A549 (cell line): ENCODE data around the gene CAMKK2. TPM values are rescaled to one million over a fixed set of nuclear protein-coding genes. Genes with fewer than 3 reads are reported as not detected.

Experiments
- ATAC-seq, 2 experiments: fragments of 200-7000 bp in 1 of 2; fragments of >200 bp in 1 of 2; cut with Nextera tagmentation in 1 of 2; cut with Tn5 transposase in 1 of 2; 3 replicates each; pipeline versions ENCODE4 v1.8.0 to v1.9.1; 2018 to 2020; ENCODE audit warnings: mild to moderate bottlenecking in 1 of 2, moderate library complexity in 1 of 2
- CTCF ChIA-PET: fragments of 300-600 bp; sonication (Branson Sonifier 250); formaldehyde crosslinking; extraction: SDS; loops from one replicate; lab custom pipeline; 2021; ENCODE audit warnings: antibody characterized with exemption, inconsistent platforms; lab: Yijun Ruan, JAX
- POLR2A ChIA-PET: fragments of 350-600 bp; formaldehyde crosslinking; extraction: SDS; loops from one replicate; lab custom pipeline; 2021; ENCODE audit warnings: antibody characterized with exemption, inconsistent platforms; lab: Yijun Ruan, JAX
- DNase-seq, 2 experiments: peaks; one replicate each; pipeline versions ENCODE4 v3.0.0 to v3.0.0-alpha.2; 2011 to 2016; ENCODE audit warnings: low read depth in 1 of 2, low spot score in 1 of 2
- FAIRE-seq: peaks from 2 replicates; lab custom pipeline; 2011; peaks lifted over from hg19 to GRCh38; lab: Jason Lieb, UNC
- H3K27ac ChIP-seq, 2 experiments: fragments of >200 bp; sonication (Bioruptor Twin); formaldehyde crosslinking; 3 replicates each; pipeline ENCODE4 v1.5.1; 2016 to 2017
- H3K4me1 ChIP-seq: fragments of >200 bp; sonication (Bioruptor Twin); formaldehyde crosslinking; 3 replicates; pipeline ENCODE4 v1.6.1; 2016
- H3K4me2 ChIP-seq: fragments of >200 bp; sonication (Bioruptor Twin); formaldehyde crosslinking; 3 replicates; pipeline ENCODE4 v1.6.1; 2016
- H3K4me3 ChIP-seq: fragments of >200 bp; sonication (Bioruptor Twin); formaldehyde crosslinking; 3 replicates; pipeline ENCODE4 v1.5.1; 2016
- H3K9me3 ChIP-seq: fragments of >200 bp; sonication (Bioruptor Twin); formaldehyde crosslinking; 3 replicates; pipeline ENCODE4 v1.6.1; 2016
- BHLHE40 ChIP-seq: IDR thresholded peaks from 2 replicates; pipeline ENCODE4 v1.6.1; 2012; ENCODE audit warnings: low read depth, low read length, inconsistent platforms
- CBX2 ChIP-seq: fragments of 200-600 bp; sonication (generic); IDR thresholded peaks from 2 replicates; pipeline ENCODE4 v1.6.1; 2016; ENCODE audit warnings: low read depth, mild to moderate bottlenecking, borderline replicate concordance
- CBX8 ChIP-seq: fragments of 200-600 bp; sonication (generic); IDR thresholded peaks from 2 replicates; pipeline ENCODE4 v1.6.1; 2016
- CEBPB ChIP-seq, 2 experiments: fragments of >200 bp in 1 of 2; sonication (Bioruptor Twin) in 1 of 2; formaldehyde crosslinking in 1 of 2; IDR thresholded peaks; 2 replicates each; pipeline ENCODE4 v1.6.1; 2012 to 2016
- CHD2 ChIP-seq: fragments of 150-350 bp; IDR thresholded peaks from 2 replicates; pipeline ENCODE4 v1.6.1; 2014; ENCODE audit warnings: low read length; ENCODE audit not compliant: partially characterized antibody
- CTCF ChIP-seq: fragments of >200 bp; sonication (Bioruptor Twin); formaldehyde crosslinking; IDR thresholded peaks from 3 replicates; pipeline ENCODE4 v1.5.1; 2016
- E2F6 ChIP-seq: IDR thresholded peaks from 2 replicates; pipeline ENCODE4 v1.6.1; 2012; ENCODE audit warnings: low read depth, borderline replicate concordance
- EHMT2 ChIP-seq: fragments of 200-600 bp; sonication (generic); IDR thresholded peaks from 2 replicates; pipeline ENCODE4 v1.6.1; 2016; ENCODE audit warnings: antibody characterized with exemption, low read depth, mild to moderate bottlenecking, moderate library complexity
- EP300 ChIP-seq, 2 experiments: fragments of >200 bp; sonication (Bioruptor Twin); formaldehyde crosslinking; IDR thresholded peaks; 2 replicates in 1 of 2; 3 replicates in 1 of 2; pipeline ENCODE4 v1.6.1; 2016 to 2017
- FOXS1 ChIP-seq: fragments of 250-450 bp; sonication (Bioruptor Pico); IDR thresholded peaks from 2 replicates; pipeline ENCODE4 v1.5.0; 2020; ENCODE audit warnings: mild to moderate bottlenecking, moderate library complexity
- GATA3 ChIP-seq: IDR thresholded peaks from 2 replicates; pipeline ENCODE4 v1.6.1; 2012; ENCODE audit warnings: borderline replicate concordance
- HDAC2 ChIP-seq: fragments of 200-600 bp; sonication (generic); IDR thresholded peaks from 2 replicates; pipeline ENCODE4 v1.6.1; 2016
- HES2 ChIP-seq: fragments of >200 bp; sonication (Bioruptor Twin); formaldehyde crosslinking; IDR thresholded peaks from 2 replicates; pipeline ENCODE4 v1.6.1; 2016
- HOXA7 ChIP-seq: fragments of 250-450 bp; sonication (Bioruptor Pico); IDR thresholded peaks from 2 replicates; pipeline ENCODE4 v1.5.0; 2020; ENCODE audit warnings: mild to moderate bottlenecking, moderate library complexity
- KDM1A ChIP-seq: fragments of 200-600 bp; sonication (generic); IDR thresholded peaks from 2 replicates; pipeline ENCODE4 v1.6.1; 2016; ENCODE audit warnings: low read depth, mild to moderate bottlenecking
- KDM5A ChIP-seq: fragments of 200-600 bp; sonication (generic); IDR thresholded peaks from 2 replicates; pipeline ENCODE4 v1.6.1; 2016; ENCODE audit warnings: antibody characterized with exemption, mild to moderate bottlenecking
- MAFK ChIP-seq: fragments of 450-650 bp; IDR thresholded peaks from 2 replicates; pipeline ENCODE4 v1.6.1; 2014; ENCODE audit not compliant: partially characterized antibody
- MAX ChIP-seq: IDR thresholded peaks from 2 replicates; pipeline ENCODE4 v1.6.1; 2012
- MYC ChIP-seq: IDR thresholded peaks from 2 replicates; pipeline ENCODE4 v1.6.1; 2012; ENCODE audit warnings: mild to moderate bottlenecking, inconsistent platforms, low read length, improper control_type of control experiment, borderline replicate concordance
- NFE2L2 ChIP-seq: fragments of 150-350 bp; conservative IDR thresholded peaks from 2 replicates; pipeline ENCODE4 v1.6.1; 2014; ENCODE audit warnings: low read length
- NPAS2 ChIP-seq: fragments of 250-450 bp; sonication (Bioruptor Pico); IDR thresholded peaks from 2 replicates; pipeline ENCODE4 v1.8.0; 2022; ENCODE audit warnings: mild to moderate bottlenecking, moderate library complexity, borderline replicate concordance
- NR3C1 ChIP-seq: fragments of >200 bp; sonication (Bioruptor Twin); formaldehyde crosslinking; IDR thresholded peaks from 3 replicates; pipeline ENCODE4 v1.6.1; 2017
- POLR2A ChIP-seq: IDR thresholded peaks from 2 replicates; pipeline ENCODE4 v1.6.1; 2012; ENCODE audit warnings: mild to moderate bottlenecking, low read length
- POLR2AphosphoS2 ChIP-seq: conservative IDR thresholded peaks from 2 replicates; pipeline ENCODE4 v1.6.1; 2012; ENCODE audit warnings: low read length, improper control_type of control experiment, inconsistent platforms
- RARB ChIP-seq: fragments of 250-450 bp; sonication (Bioruptor Pico); IDR thresholded peaks from 2 replicates; pipeline ENCODE4 v1.8.0; 2021; ENCODE audit warnings: mild to moderate bottlenecking, moderate library complexity
- RFX5 ChIP-seq: fragments of 450-650 bp; IDR thresholded peaks from 2 replicates; pipeline ENCODE4 v1.7.1; 2014; ENCODE audit warnings: antibody characterized with exemption, mild to moderate bottlenecking, moderate library complexity
- TFCP2L1 ChIP-seq: fragments of 250-450 bp; sonication (Bioruptor Pico); IDR thresholded peaks from 2 replicates; pipeline ENCODE4 v1.5.0; 2021; ENCODE audit warnings: mild to moderate bottlenecking
- ZC3H11A ChIP-seq: fragments of 450-650 bp; IDR thresholded peaks from 2 replicates; pipeline ENCODE4 v1.6.1; 2014; ENCODE audit warnings: antibody characterized with exemption, mild to moderate bottlenecking
- ZNF302 ChIP-seq: fragments of 250-450 bp; sonication (Bioruptor Pico); IDR thresholded peaks from 2 replicates; pipeline ENCODE4 v1.9.0; 2021; ENCODE audit warnings: inconsistent platforms, mild to moderate bottlenecking, moderate library complexity
- ZSCAN20 ChIP-seq: fragments of 250-450 bp; sonication (Bioruptor Pico); IDR thresholded peaks from 2 replicates; pipeline ENCODE4 v1.8.0; 2022; ENCODE audit warnings: mild to moderate bottlenecking, moderate library complexity
- WGBS: methylation state at CpG from one replicate; pipeline ENCODE4 v1.1.6; 2017; ENCODE audit errors: missing lambda C conversion rate; 5-methylcytosine and 5-hydroxymethylcytosine counted together
- polyA plus RNA-seq, 4 experiments: library from polyadenylated mRNA; depleted of rRNA in 3 of 4; stranded (reverse); fragments of >200 nt; fragmentation: RNase III in 1 of 4; extraction: RNeasy Plus Mini Kit Qiagen cat#74134 plus additional on column Dnase treatment in 1 of 4; gene quantifications; 2 replicates in 3 of 4; 3 replicates in 1 of 4; pipeline ENCODE4 v1.2.3, GENCODE V29; 2011 to 2017
- TF ChIP-seq, protein P1 (sequence below): fragments of 450-650 bp; IDR thresholded peaks from 2 replicates; pipeline ENCODE4 v1.6.1; 2014; ENCODE audit warnings: antibody characterized with exemption
- TF ChIP-seq, protein P2 (sequence below): fragments of >200 bp; sonication (Bioruptor Twin); formaldehyde crosslinking; IDR thresholded peaks from 3 replicates; pipeline ENCODE4 v1.6.1; 2016

The CAMKK2 gene
- polyA plus RNA-seq, 2 of the 4 experiments (the other 2 are of a cell fraction): 15.3 to 24.8 TPM

DNA sequence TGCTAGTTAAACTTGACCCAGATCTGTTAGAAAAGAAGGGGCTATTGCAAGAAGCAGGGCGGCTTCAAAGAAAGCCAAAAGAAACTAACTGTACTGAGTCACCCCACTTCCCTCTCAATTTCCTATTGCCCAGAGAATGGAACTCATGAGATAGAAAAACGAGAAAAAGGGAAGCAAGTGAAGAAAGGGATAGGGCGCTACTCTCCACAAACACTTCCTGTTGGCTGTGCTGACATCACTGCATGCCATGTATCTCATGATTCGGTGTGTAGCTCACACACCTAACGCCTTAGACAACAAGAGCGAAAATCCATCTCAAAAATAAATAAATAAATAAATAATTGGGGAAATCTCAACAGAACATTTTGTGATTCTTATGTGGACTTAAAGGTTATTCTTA lies 99.6 kb downstream of the CAMKK2 start (continued):
- TF ChIP-seq TFCP2L1 (CRISPR knock-in tag): no peak
- TF ChIP-seq ZSCAN20 (CRISPR knock-in tag): no peak
- TF ChIP-seq ZNF302 (CRISPR knock-in tag): no peak
- TF ChIP-seq NR3C1: no peak
- TF ChIP-seq HES2: no peak
- no peak for TF ChIP-seq POLR2AphosphoS2

- H3K4me3 ChIP-seq: no peak overlapping the region
- DNase-seq: no peak
- H3K27ac ChIP-seq: no peak overlapping the region
- no peak for FAIRE-seq
- ATAC-seq: no peak
- no peaks in the 10 kb centered on the region for H3K4me1 ChIP-seq
- CTCF ChIA-PET: interaction anchor here (1.2 to 2.2 kb wide), 3 partner anchors 13 to 113 kb away, joined by 3 to 4 read pairs (median 4); no protein-coding TSS in a partner anchor
- POLR2A ChIA-PET: no interaction called here
- WGBS: 50% methylated on average over 3 of the region's 3 CpGs
- TF ChIP-seq POLR2A (no peak), CBX2 (no peak), CTCF (no peak), MAX (no peak), ZC3H11A (no peak), BHLHE40 (no peak), KDM1A (no peak), E2F6 (no peak), EP300 (IDR thresholded peaks at IDR 0.05) (no peak), NPAS2 (CRISPR knock-in tag) (no peak), CHD2 (no peak), HOXA7 (CRISPR knock-in tag) (no peak), RARB (no peak), CBX8 (no peak)
- TF ChIP-seq, protein P1, sequence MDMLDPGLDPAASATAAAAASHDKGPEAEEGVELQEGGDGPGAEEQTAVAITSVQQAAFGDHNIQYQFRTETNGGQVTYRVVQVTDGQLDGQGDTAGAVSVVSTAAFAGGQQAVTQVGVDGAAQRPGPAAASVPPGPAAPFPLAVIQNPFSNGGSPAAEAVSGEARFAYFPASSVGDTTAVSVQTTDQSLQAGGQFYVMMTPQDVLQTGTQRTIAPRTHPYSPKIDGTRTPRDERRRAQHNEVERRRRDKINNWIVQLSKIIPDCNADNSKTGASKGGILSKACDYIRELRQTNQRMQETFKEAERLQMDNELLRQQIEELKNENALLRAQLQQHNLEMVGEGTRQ: no peak
- no peak overlapping the region for H3K4me2 ChIP-seq
- no peaks in the 10 kb centered on the region for H3K9me3 ChIP-seq
Observed at GRCh38 chr12:121191151-121191550, 105.4 kb downstream of the CAMKK2 start.

GRCh38 chr12:121190523-121191031 lies 105.9 kb downstream of the CAMKK2 start:
- DNase-seq: no peak
- CTCF ChIA-PET: interaction anchor here (0.6 kb wide), 1 partner anchor 11 kb away, joined by 3 read pairs; no protein-coding TSS in a partner anchor
- Histone ChIP-seq H3K27ac (no peak overlapping the region), H3K4me3 (no peak overlapping the region), H3K4me1 (no peaks in the 10 kb centered on the region), H3K9me3 (no peaks in the 10 kb centered on the region), H3K4me2 (no peak overlapping the region)
- ATAC-seq: peak in 1 of 2 experiments; percentile 52; a peak in 2 of 6 replicates
- FAIRE-seq: no peak
- WGBS: 57% methylated on average over 2 of the region's 2 CpGs
- POLR2A ChIA-PET: no interaction called here
- TF ChIP-seq NFE2L2: no peak
- no peak for TF ChIP-seq MYC
- TF ChIP-seq MAFK: no peak
- TF ChIP-seq CTCF: no peak
- TF ChIP-seq HDAC2: no peak
- TF ChIP-seq NPAS2 (CRISPR knock-in tag): no peak
- no peak for TF ChIP-seq ZNF302 (CRISPR knock-in tag)
- TF ChIP-seq TFCP2L1 (CRISPR knock-in tag): no peak
- no peak for TF ChIP-seq EHMT2
- TF ChIP-seq ZSCAN20 (CRISPR knock-in tag): no peak
- TF ChIP-seq RARB: no peak
- no peak for TF ChIP-seq GATA3
- no peak for TF ChIP-seq FOXS1 (CRISPR knock-in tag)
- TF ChIP-seq, protein P2, sequence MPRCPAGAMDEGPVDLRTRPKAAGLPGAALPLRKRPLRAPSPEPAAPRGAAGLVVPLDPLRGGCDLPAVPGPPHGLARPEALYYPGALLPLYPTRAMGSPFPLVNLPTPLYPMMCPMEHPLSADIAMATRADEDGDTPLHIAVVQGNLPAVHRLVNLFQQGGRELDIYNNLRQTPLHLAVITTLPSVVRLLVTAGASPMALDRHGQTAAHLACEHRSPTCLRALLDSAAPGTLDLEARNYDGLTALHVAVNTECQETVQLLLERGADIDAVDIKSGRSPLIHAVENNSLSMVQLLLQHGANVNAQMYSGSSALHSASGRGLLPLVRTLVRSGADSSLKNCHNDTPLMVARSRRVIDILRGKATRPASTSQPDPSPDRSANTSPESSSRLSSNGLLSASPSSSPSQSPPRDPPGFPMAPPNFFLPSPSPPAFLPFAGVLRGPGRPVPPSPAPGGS: no peak
- TF ChIP-seq KDM5A: no peak
- no peak for TF ChIP-seq CEBPB (IDR thresholded peaks at IDR 0.05)
- no peak for TF ChIP-seq RFX5
